NT2/D1 (cell line): ENCODE results near the gene GNG13.
"Not testable (repeated sequence)": the region's sequence is repeated elsewhere in the genome, so short reads cannot be mapped to it uniquely, and the experiment has no call there.

Source experiments
- DNase-seq: peaks from one replicate; pipeline ENCODE4 v3.0.0-alpha.2; 2011; ENCODE audit warnings: low read depth, low spot score
- H3K27me3 ChIP-seq: 2 replicates; pipeline ENCODE4 v1.6.0; 2011; ENCODE audit warnings: mild to moderate bottlenecking; ENCODE audit not compliant: insufficient read length, insufficient read depth
- H3K36me3 ChIP-seq: 2 replicates; pipeline ENCODE4 v1.6.1; 2011; ENCODE audit warnings: mild to moderate bottlenecking, low read length, mixed read lengths; ENCODE audit not compliant: insufficient read depth, insufficient read length
- H3K4me1 ChIP-seq: 2 replicates; pipeline ENCODE4 v1.5.1; 2011; ENCODE audit not compliant: insufficient read depth, insufficient read length
- H3K4me3 ChIP-seq: 2 replicates; pipeline ENCODE4 v1.5.1; 2011; ENCODE audit warnings: low read depth; ENCODE audit not compliant: insufficient read length
- H3K9ac ChIP-seq: 2 replicates; pipeline ENCODE4 v1.6.0; 2011; ENCODE audit warnings: low read depth; ENCODE audit not compliant: insufficient read length
- H3K9me3 ChIP-seq: 2 replicates; pipeline ENCODE4 v1.5.1; 2011; ENCODE audit warnings: mild to moderate bottlenecking, low read length; ENCODE audit not compliant: insufficient read depth
- SUZ12 ChIP-seq: IDR thresholded peaks from 2 replicates; pipeline ENCODE4 v1.6.1; 2011; ENCODE audit not compliant: insufficient read length, insufficient read depth; ENCODE audit errors: extremely low read depth
- YY1 ChIP-seq: IDR thresholded peaks from 2 replicates; pipeline ENCODE4 v1.6.1; 2011; ENCODE audit not compliant: insufficient read length, insufficient read depth
- ZNF274 ChIP-seq: IDR thresholded peaks from 2 replicates; pipeline ENCODE4 v1.6.1; 2011; ENCODE audit warnings: mild to moderate bottlenecking, low read depth, low read length

Gene GNG13

DNA sequence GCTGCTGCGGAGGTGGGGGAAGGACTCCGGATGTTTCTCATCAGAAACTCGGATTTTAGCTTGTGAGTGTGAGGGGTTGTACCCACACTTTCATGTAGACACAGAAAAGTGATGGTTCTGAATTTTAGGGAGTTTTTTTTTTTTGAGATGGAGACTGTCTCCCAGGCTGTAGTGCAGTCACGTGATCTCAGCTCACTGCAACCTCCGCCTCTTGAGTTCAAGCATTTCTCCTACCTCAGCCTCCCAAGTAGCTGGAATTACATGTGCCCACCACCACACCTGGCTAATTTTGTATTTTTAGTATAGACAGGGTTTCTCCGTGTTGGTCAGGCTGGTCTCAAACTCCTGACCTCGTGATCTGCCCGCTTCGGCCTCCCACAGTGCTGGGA, 22.4 kb upstream of the GNG13 start:
- no peak for DNase-seq
- H3K36me3 ChIP-seq: no peaks in the 10 kb centered on the region
- no peak overlapping the region for H3K4me3 ChIP-seq
- no peak for TF ChIP-seq SUZ12
- no peak for TF ChIP-seq ZNF274
- no peak overlapping the region for H3K9ac ChIP-seq
- H3K27me3 ChIP-seq: no peaks in the 10 kb centered on the region
- H3K9me3 ChIP-seq: no peaks in the 10 kb centered on the region
- H3K4me1 ChIP-seq: peaks cover 9% of the 10 kb centered on the region

DNA sequence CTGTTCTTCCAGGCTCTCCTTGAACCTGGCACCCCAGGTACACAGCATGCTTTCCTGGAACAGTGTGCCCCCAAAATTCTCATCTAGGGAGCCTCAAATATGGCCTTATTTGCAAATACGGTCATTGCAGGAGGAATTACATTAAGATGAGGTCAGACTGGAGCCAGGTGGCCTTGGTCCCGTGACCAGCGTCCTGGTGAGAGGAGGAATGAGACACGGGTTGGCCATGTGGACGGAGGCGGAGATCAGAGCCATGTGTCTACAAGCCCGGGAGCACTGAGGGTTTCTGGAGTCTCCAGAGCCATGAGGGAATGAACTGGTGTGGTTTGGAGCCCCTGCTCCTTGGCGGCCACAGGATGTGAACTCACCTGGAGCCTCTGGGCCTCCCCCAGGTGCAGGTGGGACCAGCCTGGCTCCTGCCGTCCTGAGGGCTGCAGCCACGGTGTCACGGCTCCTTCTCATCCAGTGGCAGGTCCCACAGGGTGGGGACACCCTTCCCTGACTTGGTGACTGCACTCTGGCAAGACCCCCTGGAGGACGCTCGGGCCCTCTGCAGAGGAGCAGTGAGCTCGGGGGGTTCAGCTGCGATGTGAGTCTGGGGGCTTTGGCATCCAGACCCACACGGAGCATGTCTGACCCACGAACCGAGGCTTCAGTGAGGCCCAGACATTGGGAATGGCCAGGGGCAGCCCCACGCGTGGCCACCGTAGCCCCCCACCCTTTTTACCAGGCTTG, 21.8 kb upstream of the GNG13 start:
- H3K4me3 ChIP-seq: no peak overlapping the region
- no peak overlapping the region for H3K9ac ChIP-seq
- no peaks in the 10 kb centered on the region for H3K9me3 ChIP-seq
- peaks cover 7% of the 10 kb centered on the region for H3K4me1 ChIP-seq
- TF ChIP-seq ZNF274: no peak
- TF ChIP-seq SUZ12: no peak
- no peak for TF ChIP-seq YY1
- H3K27me3 ChIP-seq: no peaks in the 10 kb centered on the region
- H3K36me3 ChIP-seq: no peaks in the 10 kb centered on the region
- DNase-seq: no peak

DNA sequence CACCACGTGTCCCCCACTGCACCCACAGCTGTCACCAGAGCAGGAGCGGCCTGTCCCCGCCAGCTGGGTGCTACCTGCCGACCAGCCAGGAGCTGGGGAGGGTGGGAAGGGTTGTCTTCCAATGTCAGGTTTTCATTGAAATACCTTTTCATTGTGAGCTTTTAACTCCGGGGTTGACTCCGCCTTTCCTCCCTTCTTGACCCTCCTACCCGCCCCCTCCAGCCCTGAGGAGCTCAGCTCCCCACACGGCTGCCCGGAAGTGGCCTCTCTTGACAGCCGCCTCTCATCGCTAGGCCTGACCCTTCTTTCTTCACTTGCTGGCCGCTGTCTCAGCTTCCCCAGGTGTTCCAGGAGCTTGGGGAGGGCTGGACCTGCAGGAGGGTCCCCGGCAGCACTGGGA, 21.2 kb upstream of the GNG13 start:
- Histone ChIP-seq H3K4me3 (no peak overlapping the region), H3K9ac (no peak overlapping the region), H3K36me3 (no peaks in the 10 kb centered on the region), H3K9me3 (no peaks in the 10 kb centered on the region), H3K27me3 (no peaks in the 10 kb centered on the region), H3K4me1 (peaks cover 5% of the 10 kb centered on the region)
- no peak for DNase-seq
- TF ChIP-seq SUZ12 (no peak), ZNF274 (no peak), YY1 (no peak)

DNA sequence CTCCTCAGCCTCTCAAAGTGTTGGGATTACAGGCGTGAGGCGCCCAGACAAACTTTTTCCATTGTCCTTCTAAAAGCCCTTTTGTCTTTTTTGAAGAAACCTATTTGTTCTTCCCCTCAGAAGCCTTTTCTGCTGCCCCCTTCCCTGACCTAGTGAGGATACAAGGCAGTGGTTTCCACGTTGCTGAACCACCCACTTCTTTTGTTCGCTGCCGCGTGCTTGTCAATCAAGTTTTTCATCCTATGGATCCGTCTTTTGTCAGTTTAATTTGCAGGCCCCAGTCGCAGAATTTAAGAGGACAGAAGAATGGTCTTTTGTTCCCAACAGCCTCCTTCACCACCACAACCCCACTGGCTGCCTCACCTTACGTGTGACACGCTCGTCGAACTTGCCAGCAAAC, 20.2 kb upstream of the GNG13 start:
- H3K27me3 ChIP-seq: no peaks in the 10 kb centered on the region

DNA sequence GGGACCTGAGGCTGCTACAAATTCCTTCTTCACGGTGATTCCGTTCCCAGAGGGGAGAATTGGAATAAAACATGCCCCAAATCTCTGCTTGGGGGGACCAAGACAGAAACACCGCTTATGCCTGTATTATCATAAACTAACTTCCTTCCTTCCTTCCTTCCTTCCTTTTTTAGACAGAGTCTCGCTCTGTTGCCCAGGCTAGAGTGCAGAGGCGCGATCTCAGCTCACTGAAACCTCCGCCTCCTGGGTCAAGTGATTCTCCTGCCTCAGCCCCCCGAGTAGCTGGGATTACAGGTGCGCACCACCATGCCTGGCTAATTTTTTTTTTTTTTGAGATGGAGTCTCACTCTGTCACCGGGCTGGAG, 19.5 kb upstream of the GNG13 start:
- H3K9me3 ChIP-seq, DNase-seq, H3K36me3 ChIP-seq, H3K9ac ChIP-seq, H3K27me3 ChIP-seq, H3K4me1 ChIP-seq, H3K4me3 ChIP-seq: not testable (repeated sequence)

More for the DNA sequence above, 20.2 kb upstream of the GNG13 start:
- no peaks in the 10 kb centered on the region for H3K36me3 ChIP-seq
- no peak for DNase-seq
- no peak overlapping the region for H3K4me3 ChIP-seq
- no peaks in the 10 kb centered on the region for H3K9me3 ChIP-seq
- peaks cover 7% of the 10 kb centered on the region for H3K4me1 ChIP-seq
- no peak for TF ChIP-seq ZNF274
- no peak for TF ChIP-seq YY1
- TF ChIP-seq SUZ12: no peak
- H3K9ac ChIP-seq: no peak overlapping the region

DNA sequence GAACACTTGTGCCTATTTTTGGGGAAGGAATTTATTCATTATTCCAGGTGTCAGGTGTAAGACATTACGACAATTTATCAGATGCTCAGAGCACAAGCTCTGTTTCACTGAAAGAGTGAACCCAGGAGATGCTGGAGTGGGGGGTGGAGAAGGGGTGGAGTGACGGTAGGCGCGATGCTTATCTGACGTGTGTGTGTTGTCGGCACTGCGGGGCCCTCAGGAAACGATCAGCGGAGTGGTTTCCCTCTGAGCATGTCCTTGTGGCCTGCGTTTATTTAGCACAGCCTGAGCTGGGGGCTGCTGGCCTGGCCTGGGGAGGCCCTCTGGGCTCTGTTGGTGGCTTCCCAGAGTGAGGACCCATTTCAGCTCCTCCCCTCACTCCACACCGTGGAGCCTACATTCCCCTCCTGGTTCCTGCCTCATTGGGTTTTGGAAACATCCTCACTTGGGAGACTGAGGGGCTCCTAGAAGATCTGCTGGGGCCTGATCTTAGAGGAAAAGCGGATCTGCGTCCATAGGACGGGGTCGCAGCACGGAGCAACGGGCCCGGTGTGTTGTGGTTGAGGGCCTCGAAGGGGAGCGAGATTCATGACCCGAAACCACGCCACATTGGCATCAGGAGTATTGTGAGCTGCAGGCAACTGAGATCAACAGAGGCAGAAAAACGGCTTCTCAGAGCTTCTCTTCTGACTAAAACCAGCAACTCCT, 19.0 kb upstream of the GNG13 start:
- Histone ChIP-seq H3K9me3 (no peaks in the 10 kb centered on the region), H3K9ac (no peak overlapping the region), H3K4me1 (peaks cover 7% of the 10 kb centered on the region), H3K4me3 (no peak overlapping the region), H3K27me3 (no peaks in the 10 kb centered on the region), H3K36me3 (no peaks in the 10 kb centered on the region)
- TF ChIP-seq SUZ12 (no peak), ZNF274 (no peak), YY1 (no peak)
- DNase-seq: no peak

DNA sequence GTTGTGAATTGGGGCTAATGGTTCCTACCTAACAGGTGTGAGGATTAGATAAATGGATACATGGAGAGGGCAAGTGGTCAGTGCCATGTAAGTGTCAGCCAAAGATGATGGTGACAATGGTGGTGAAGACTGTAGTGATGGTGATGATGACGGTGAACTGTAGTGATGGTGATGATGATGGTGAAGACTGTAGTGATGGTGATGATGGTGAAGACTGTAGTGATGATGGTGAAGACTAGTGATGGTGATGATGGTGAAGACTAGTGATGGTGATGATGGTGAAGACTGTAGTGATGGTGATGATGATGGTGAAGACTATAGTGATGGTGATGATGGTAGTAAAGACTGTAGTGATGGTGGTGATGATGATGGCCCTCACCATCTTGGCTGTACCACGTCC, 18.1 kb upstream of the GNG13 start:
- Histone ChIP-seq H3K36me3 (no peaks in the 10 kb centered on the region), H3K9ac (no peak overlapping the region), H3K4me1 (peaks cover 9% of the 10 kb centered on the region), H3K4me3 (no peak overlapping the region), H3K27me3 (no peaks in the 10 kb centered on the region), H3K9me3 (no peaks in the 10 kb centered on the region)
- no peak for DNase-seq
- TF ChIP-seq SUZ12: no peak

DNA sequence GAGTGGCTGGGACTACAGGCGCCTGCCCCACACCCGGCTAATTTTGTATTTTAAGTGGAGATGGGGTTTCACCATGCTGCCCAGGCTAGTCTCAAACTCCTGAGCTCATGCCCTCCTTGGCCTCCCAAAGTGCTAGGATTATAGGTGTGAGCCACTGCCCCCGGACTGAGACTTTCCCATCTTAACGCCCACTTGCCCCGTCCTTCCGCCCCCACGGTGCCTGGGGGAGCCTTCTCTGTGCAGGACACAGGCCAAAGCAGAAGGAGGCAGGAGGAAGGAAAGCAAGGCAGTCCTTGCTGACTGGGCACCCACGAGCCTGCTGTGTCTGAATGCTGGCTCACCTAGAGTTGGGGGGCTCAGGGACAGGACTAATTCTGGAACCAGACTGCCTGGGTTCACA, 17.6 kb upstream of the GNG13 start:
- H3K4me3 ChIP-seq: no peak overlapping the region
- no peak for DNase-seq
- no peak overlapping the region for H3K9ac ChIP-seq
- no peaks in the 10 kb centered on the region for H3K9me3 ChIP-seq
- TF ChIP-seq ZNF274 (no peak), SUZ12 (no peak), YY1 (no peak)
- no peaks in the 10 kb centered on the region for H3K36me3 ChIP-seq
- H3K27me3 ChIP-seq: no peaks in the 10 kb centered on the region
- peaks cover 9% of the 10 kb centered on the region for H3K4me1 ChIP-seq
